OCI-LY3 (cell line): ENCODE data around the gene DCTN5.

ENCODE experiments used
- CTCF ChIP-seq: fragments of 200-600, 300-600 bp; sonication (generic); IDR thresholded peaks from 2 replicates; pipeline ENCODE4 v1.5.1; 2014; ENCODE audit warnings: antibody characterized with exemption, low read length, low read depth
- EZH2phosphoT487 ChIP-seq: fragments of 200-600 bp; shearing (Covaris generic); IDR thresholded peaks from 2 replicates; pipeline ENCODE4 v1.6.1; 2018; ENCODE audit warnings: antibody characterized with exemption, mixed run types, low read depth

GRCh38 chr16:23695756-23696155, 54.5 kb downstream of the DCTN5 start:
- TF ChIP-seq CTCF (no peak), EZH2phosphoT487 (no peak)
